Vagina (tissue), 2 donors: ENCODE data around the gene TMPRSS15.

ENCODE experiments used
- POLR2A ChIP-seq, 2 donors: fragments of 450-650 bp; IDR thresholded peaks; one replicate each; pipeline ENCODE4 v1.6.1; 2017; ENCODE audit warnings: antibody characterized with exemption in 2 of 2, mild to moderate bottlenecking in 2 of 2, moderate library complexity in 2 of 2
- POLR2AphosphoS5 ChIP-seq, 2 donors: sonication (generic); formaldehyde crosslinking; IDR thresholded peaks; one replicate each; pipeline ENCODE4 v1.9.0; 2017; ENCODE audit warnings: antibody characterized with exemption in 2 of 2, mild to moderate bottlenecking in 2 of 2, low read depth in 1 of 2; ENCODE audit not compliant: insufficient read depth in 1 of 2
- TF ChIP-seq, protein P1 (sequence below), 3 experiments: fragments of 450-650 bp in 2 of 3; fragments of 200-600 bp in 1 of 3; sonication (generic) in 1 of 3; IDR thresholded peaks; one replicate each; pipeline ENCODE4 v1.5.1; 2017 to 2019; ENCODE audit warnings: antibody characterized with exemption in 3 of 3, mild to moderate bottlenecking in 2 of 3, moderate library complexity in 2 of 3

DNA sequence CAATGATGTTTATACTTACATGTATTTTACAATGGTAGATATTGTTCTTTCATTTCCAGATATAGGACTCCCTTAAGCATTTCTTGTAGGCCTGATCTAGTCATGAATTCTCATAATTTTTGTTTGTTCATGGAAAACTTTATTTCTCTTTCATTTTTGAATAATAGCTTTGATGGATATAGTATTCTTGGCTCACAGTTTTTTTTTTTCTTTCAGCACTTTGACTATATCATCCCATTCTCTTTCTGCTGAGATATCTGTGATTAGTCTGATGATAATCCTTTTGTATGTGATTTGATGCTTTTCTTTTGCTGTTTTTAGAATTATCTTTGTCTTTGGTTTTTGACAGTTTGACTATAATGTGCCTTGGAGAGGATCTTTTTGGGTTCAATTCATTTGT is 183.1 kb downstream of the TMPRSS15 start:
- TF ChIP-seq POLR2A (IDR thresholded peaks at IDR 0.05): no peak
- TF ChIP-seq, protein P1, sequence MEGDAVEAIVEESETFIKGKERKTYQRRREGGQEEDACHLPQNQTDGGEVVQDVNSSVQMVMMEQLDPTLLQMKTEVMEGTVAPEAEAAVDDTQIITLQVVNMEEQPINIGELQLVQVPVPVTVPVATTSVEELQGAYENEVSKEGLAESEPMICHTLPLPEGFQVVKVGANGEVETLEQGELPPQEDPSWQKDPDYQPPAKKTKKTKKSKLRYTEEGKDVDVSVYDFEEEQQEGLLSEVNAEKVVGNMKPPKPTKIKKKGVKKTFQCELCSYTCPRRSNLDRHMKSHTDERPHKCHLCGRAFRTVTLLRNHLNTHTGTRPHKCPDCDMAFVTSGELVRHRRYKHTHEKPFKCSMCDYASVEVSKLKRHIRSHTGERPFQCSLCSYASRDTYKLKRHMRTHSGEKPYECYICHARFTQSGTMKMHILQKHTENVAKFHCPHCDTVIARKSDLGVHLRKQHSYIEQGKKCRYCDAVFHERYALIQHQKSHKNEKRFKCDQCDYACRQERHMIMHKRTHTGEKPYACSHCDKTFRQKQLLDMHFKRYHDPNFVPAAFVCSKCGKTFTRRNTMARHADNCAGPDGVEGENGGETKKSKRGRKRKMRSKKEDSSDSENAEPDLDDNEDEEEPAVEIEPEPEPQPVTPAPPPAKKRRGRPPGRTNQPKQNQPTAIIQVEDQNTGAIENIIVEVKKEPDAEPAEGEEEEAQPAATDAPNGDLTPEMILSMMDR (IDR thresholded peaks at IDR 0.05): no peak
- TF ChIP-seq POLR2AphosphoS5 (IDR thresholded peaks at IDR 0.05; ENCODE audit: insufficient read depth in 1 of 2, low read depth in 1 of 2): no peak
